Uterus (tissue), 4 donors: ENCODE results near the gene GHR. TPM values are rescaled to one million over a fixed set of nuclear protein-coding genes. Genes with fewer than 3 reads are reported as not detected.
A peak's percentile ranks its signal among the peaks of the same experiment; 100 is the strongest.

Source experiments
- DNase-seq, 2 donors: peaks; one replicate each; pipeline ENCODE4 v3.0.0-alpha.2; 2019 to 2020
- H3K27ac ChIP-seq, 2 donors: fragments of 200-600 bp; sonication (generic); 1 replicate in 1 of 2; 2 replicates in 1 of 2; pipeline ENCODE4 v1.5.1; 2016 to 2018
- H3K27me3 ChIP-seq, 2 donors: fragments of 200-600 bp; sonication (generic); one replicate each; pipeline ENCODE4 v1.5.1; 2018 to 2019; ENCODE audit warnings: control low read depth in 1 of 2
- H3K36me3 ChIP-seq, 2 donors: fragments of 200-600 bp; sonication (generic); one replicate each; pipeline ENCODE4 v1.5.1; 2019; ENCODE audit warnings: control low read depth in 1 of 2
- H3K4me1 ChIP-seq, 2 donors: fragments of 200-600 bp; sonication (generic); one replicate each; pipeline ENCODE4 v1.5.1; 2018 to 2019; ENCODE audit warnings: control low read depth in 1 of 2
- H3K4me3 ChIP-seq, 2 donors: fragments of 200-600 bp; sonication (generic); 1 replicate in 1 of 2; 2 replicates in 1 of 2; pipeline ENCODE4 v1.5.1; 2018 to 2019; ENCODE audit warnings: mild to moderate bottlenecking in 1 of 2
- H3K9me3 ChIP-seq, 2 donors: fragments of 200-600 bp; sonication (generic); one replicate each; pipeline ENCODE4 v1.5.1; 2019; ENCODE audit warnings: control low read depth in 1 of 2
- CTCF ChIP-seq, 4 experiments: fragments of 200-600 bp in 2 of 4; fragments of 450-650 bp in 2 of 4; sonication (generic) in 2 of 4; IDR thresholded peaks; one replicate each; pipeline ENCODE4 v1.5.1; 2016 to 2019; ENCODE audit warnings: antibody characterized with exemption in 4 of 4, mild to moderate bottlenecking in 2 of 4, moderate library complexity in 1 of 4
- POLR2A ChIP-seq, 2 donors: fragments of 450-650 bp; IDR thresholded peaks; one replicate each; pipeline ENCODE4 v1.6.1; 2016; ENCODE audit warnings: antibody characterized with exemption in 2 of 2, mild to moderate bottlenecking in 1 of 2, moderate library complexity in 1 of 2
- intact Hi-C: fragments of 100-400 bp; cut with DNase I; formaldehyde crosslinking; loops from one replicate; pipeline ENCODE4 v1.15.1; 2023; ENCODE audit warnings: low total_unique reads
- total RNA-seq, 4 donors: library from RNA; depleted of rRNA in 3 of 4; stranded (reverse); fragments of >200 nt in 3 of 4; gene quantifications; one replicate each; pipeline versions ENCODE4 v1.1.0 to v1.2.4, GENCODE V29; 2014 to 2023
- donor health status: DM: yes; HTN: yes; CAD: no.

Gene GHR
- total RNA-seq, 4 donors from 2014 or later: 1.8 to 19.7 (median 5.6) TPM

GRCh38 chr5:42591015-42591414 is 167.8 kb downstream of the GHR start:
- intact Hi-C loops: no loop called here
- Histone ChIP-seq H3K4me1 (no peaks in the 10 kb centered on the region), H3K36me3 (no peaks in the 10 kb centered on the region), H3K4me3 (no peak overlapping the region), H3K27me3 (no peaks in the 10 kb centered on the region), H3K9me3 (no peaks in the 10 kb centered on the region), H3K27ac (peak overlapping the region in 1 of 2 donors; percentile 29)
- DNase-seq: peak; percentile 28 to 46
- no peak for TF ChIP-seq CTCF (IDR thresholded peaks at IDR 0.05)
- TF ChIP-seq POLR2A (IDR thresholded peaks at IDR 0.05): no peak

DNA sequence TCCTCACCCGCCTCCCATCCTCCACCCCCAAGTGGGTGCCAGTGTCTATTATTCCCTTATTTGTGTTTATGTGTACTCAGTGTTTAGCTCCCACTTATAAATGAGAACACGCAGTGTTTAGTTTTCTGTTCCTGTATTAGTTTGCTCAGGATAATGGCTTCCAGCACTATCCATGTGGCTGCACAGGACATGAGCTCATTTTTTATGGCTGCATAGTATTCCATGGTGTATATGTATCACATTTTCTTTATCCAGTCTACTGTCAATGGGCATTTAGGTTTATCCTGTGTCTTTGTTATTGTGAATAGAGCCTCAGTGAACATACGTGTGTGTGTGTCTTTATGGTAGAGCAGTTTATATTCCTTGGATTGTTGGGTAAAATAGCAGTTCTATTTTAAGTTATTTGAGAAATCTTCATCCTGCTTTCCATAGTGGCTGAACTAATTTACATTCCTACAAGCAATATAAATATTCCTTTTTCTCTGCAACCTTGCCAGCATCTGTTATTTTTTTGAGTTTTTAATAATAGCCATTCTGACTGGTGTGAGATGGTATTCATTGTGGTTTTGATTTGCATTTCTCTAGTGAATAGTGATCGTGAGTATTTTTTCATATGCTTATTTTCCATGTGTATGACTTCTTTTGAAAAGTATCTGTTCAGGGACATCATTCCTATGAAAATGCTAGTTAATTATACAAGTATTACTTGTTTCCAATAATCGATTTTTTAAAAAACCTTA is 169.3 kb downstream of the GHR start:
- TF ChIP-seq CTCF (IDR thresholded peaks at IDR 0.05) (no peak), POLR2A (IDR thresholded peaks at IDR 0.05) (no peak)
- no peaks in the 10 kb centered on the region for H3K27me3 ChIP-seq
- H3K36me3 ChIP-seq: no peaks in the 10 kb centered on the region
- H3K27ac ChIP-seq: no peak overlapping the region
- H3K4me3 ChIP-seq: no peak overlapping the region
- intact Hi-C loops: no loop called here
- DNase-seq: no peak
- no peaks in the 10 kb centered on the region for H3K9me3 ChIP-seq
- no peaks in the 10 kb centered on the region for H3K4me1 ChIP-seq

DNA sequence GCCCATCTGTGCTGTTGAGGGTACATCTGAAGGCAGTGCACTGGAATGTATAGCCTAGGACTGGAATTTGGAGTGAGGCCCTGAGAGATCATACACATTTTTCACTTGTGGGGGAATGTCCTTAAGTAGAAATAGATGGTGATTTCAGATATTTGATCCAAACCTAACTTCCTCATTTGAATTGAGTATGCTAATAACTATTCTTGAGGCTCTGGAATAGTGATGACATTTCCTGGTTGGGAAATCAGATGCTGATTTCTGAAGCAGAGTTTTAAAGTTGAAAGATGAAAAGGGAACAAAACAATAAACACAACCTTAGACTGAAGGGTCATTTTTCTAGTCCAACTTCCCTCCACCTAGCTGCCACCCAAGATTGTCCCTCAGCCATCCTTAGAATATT is 170.4 kb downstream of the GHR start:
- Histone ChIP-seq H3K9me3 (no peaks in the 10 kb centered on the region), H3K4me3 (no peak overlapping the region), H3K36me3 (no peaks in the 10 kb centered on the region), H3K27ac (no peak overlapping the region), H3K4me1 (no peaks in the 10 kb centered on the region), H3K27me3 (no peaks in the 10 kb centered on the region)
- intact Hi-C loops: no loop called here
- TF ChIP-seq POLR2A (IDR thresholded peaks at IDR 0.05): no peak
- no peak for TF ChIP-seq CTCF (IDR thresholded peaks at IDR 0.05)
- no peak for DNase-seq

DNA sequence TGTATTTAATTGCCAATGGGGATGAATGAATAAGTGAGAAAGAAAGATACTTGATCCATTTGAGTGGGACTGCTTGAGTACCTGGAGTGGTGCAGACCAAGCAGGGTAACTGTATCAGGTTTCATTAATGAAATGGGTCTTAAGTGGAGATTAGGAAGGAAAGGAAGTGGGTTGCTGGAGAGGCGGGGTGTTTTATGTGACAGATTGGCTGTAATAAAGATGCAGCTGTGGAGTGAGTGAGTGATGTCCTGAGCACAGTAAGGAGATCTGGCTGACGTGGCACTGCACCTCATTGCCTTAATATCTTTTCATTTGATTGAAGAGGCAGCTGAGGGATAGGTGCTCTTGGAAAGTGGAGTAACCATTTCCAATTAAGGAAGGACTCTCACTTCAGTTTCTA is 172.4 kb downstream of the GHR start:
- Histone ChIP-seq H3K9me3 (no peaks in the 10 kb centered on the region), H3K4me3 (no peak overlapping the region), H3K36me3 (no peaks in the 10 kb centered on the region), H3K27ac (no peak overlapping the region), H3K4me1 (no peaks in the 10 kb centered on the region), H3K27me3 (no peaks in the 10 kb centered on the region)
- TF ChIP-seq CTCF (IDR thresholded peaks at IDR 0.05) (no peak), POLR2A (IDR thresholded peaks at IDR 0.05) (no peak)
- no peak for DNase-seq
- intact Hi-C loops: no loop called here

DNA sequence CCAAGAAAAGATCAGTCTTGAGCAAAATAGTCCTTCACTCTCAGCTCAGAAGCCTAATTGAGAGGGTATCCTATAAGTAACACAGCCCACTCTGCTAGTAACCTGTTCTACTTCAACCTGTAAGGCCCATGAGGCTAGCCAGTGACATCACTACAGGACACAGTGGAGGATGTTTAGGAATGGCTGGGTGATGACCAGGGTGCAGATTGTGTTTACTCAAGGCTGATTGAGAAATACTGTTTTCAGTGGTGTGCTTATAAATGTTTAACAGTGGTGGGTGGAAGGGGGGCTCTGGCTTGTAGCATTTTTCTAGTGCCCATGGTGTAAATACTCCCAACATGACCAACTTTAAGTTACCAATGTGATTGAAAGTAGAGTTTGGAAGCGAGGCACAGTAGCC is 173.6 kb downstream of the GHR start:
- Histone ChIP-seq H3K27me3 (no peaks in the 10 kb centered on the region), H3K27ac (no peak overlapping the region), H3K36me3 (no peaks in the 10 kb centered on the region), H3K4me1 (no peaks in the 10 kb centered on the region), H3K4me3 (no peak overlapping the region), H3K9me3 (no peaks in the 10 kb centered on the region)
- no peak for DNase-seq
- TF ChIP-seq POLR2A (IDR thresholded peaks at IDR 0.05) (no peak), CTCF (IDR thresholded peaks at IDR 0.05) (no peak)
- intact Hi-C loops: no loop called here
